HepG2 (cell line): Measurements from ENCODE around the gene HEATR1. TPM values are rescaled to one million over a fixed set of nuclear protein-coding genes. Genes with fewer than 3 reads are reported as not detected.
A peak's percentile ranks its signal among the peaks of the same experiment; 100 is the strongest.

Experiments used
- CHCHD3 ChIP-seq: sonication (generic); formaldehyde crosslinking; IDR thresholded peaks from 2 replicates; pipeline ENCODE4 v1.8.0; 2022; ENCODE audit warnings: mild to moderate bottlenecking, missing genetic modification reagents, moderate library complexity
- DPF2 ChIP-seq: sonication (generic); formaldehyde crosslinking; IDR thresholded peaks from 2 replicates; pipeline ENCODE4 v1.4.0; 2020; ENCODE audit warnings: mild to moderate bottlenecking, low read depth, missing genetic modification reagents, borderline replicate concordance
- EED ChIP-seq: sonication (generic); formaldehyde crosslinking; IDR thresholded peaks from 2 replicates; pipeline ENCODE4 v1.5.0; 2020; ENCODE audit warnings: mild to moderate bottlenecking, missing genetic modification reagents
- ESRRA ChIP-seq: sonication (generic); formaldehyde crosslinking; IDR thresholded peaks from 2 replicates; pipeline ENCODE4 v1.5.1; 2020; ENCODE audit warnings: mild to moderate bottlenecking, low read depth, missing genetic modification reagents
- ISX ChIP-seq: sonication (generic); formaldehyde crosslinking; conservative IDR thresholded peaks from 2 replicates; pipeline ENCODE4 v1.5.0; 2020; ENCODE audit warnings: missing genetic modification reagents
- JUND ChIP-seq: sonication (generic); formaldehyde crosslinking; IDR thresholded peaks from 2 replicates; pipeline ENCODE4 v1.8.0; 2022; ENCODE audit warnings: mild to moderate bottlenecking, missing genetic modification reagents
- KLF11 ChIP-seq: IDR thresholded peaks from 2 replicates; pipeline ENCODE4 v1.6.1; 2016; ENCODE audit warnings: missing compliant biosample characterization
- NR2F6 ChIP-seq, 2 experiments: IDR thresholded peaks; 2 replicates each; pipeline ENCODE4 v1.6.1; 2016; ENCODE audit warnings: antibody characterized with exemption in 1 of 2, mild to moderate bottlenecking in 1 of 2
- PHF20 ChIP-seq: sonication (generic); formaldehyde crosslinking; IDR thresholded peaks from 2 replicates; pipeline ENCODE4 v1.5.0; 2020; ENCODE audit warnings: mild to moderate bottlenecking, missing genetic modification reagents
- SMARCC2 ChIP-seq: fragments of 450-650 bp; IDR thresholded peaks from 2 replicates; pipeline ENCODE4 v1.6.1; 2017; ENCODE audit warnings: antibody characterized with exemption, mild to moderate bottlenecking
- ZFP36 ChIP-seq: fragments of 150-350 bp; IDR thresholded peaks from 2 replicates; pipeline ENCODE4 v1.6.1; 2018; ENCODE audit warnings: borderline replicate concordance, low read length, low read depth; ENCODE audit not compliant: partially characterized antibody
- ZNF260 ChIP-seq: sonication (generic); formaldehyde crosslinking; IDR thresholded peaks from 2 replicates; pipeline ENCODE4 v1.4.0; 2020; ENCODE audit warnings: missing genetic modification reagents, low read depth, mild to moderate bottlenecking, borderline replicate concordance
- ZNF33B ChIP-seq: sonication (generic); formaldehyde crosslinking; IDR thresholded peaks from 2 replicates; pipeline ENCODE4 v1.5.1; 2020; ENCODE audit warnings: mild to moderate bottlenecking, missing genetic modification reagents
- ZNF556 ChIP-seq: sonication (generic); formaldehyde crosslinking; IDR thresholded peaks from 2 replicates; pipeline ENCODE4 v1.4.0; 2020; ENCODE audit warnings: mild to moderate bottlenecking, missing genetic modification reagents, borderline replicate concordance
- ZNF672 ChIP-seq: sonication (generic); formaldehyde crosslinking; IDR thresholded peaks from 2 replicates; pipeline ENCODE4 v1.8.1; 2022; ENCODE audit warnings: missing genetic modification reagents
- ZNF839 ChIP-seq: sonication (generic); formaldehyde crosslinking; IDR thresholded peaks from 2 replicates; pipeline ENCODE4 v1.4.0; 2020; ENCODE audit warnings: missing genetic modification reagents, mild to moderate bottlenecking, borderline replicate concordance
- ZSCAN25 ChIP-seq: sonication (generic); formaldehyde crosslinking; IDR thresholded peaks from 2 replicates; pipeline ENCODE4 v1.8.0; 2022; ENCODE audit warnings: mild to moderate bottlenecking, missing genetic modification reagents
- polyA plus RNA-seq, 8 experiments: library from polyadenylated mRNA; depleted of rRNA in 3 of 8; stranded (reverse) in 7 of 8; unstranded in 1 of 8; fragments of >200 nt; fragmentation: Illumina TruSeq in 4 of 8; extraction: Trizol in 4 of 8; gene quantifications; 2 replicates each; pipeline versions ENCODE4 v1.2.1 to v1.2.3, GENCODE V29; 2011 to 2016; ENCODE audit warnings: low read depth in 4 of 8, missing spikeins in 1 of 8, mixed read lengths in 1 of 8; ENCODE audit not compliant: insufficient read depth in 1 of 8
- total RNA-seq, 5 experiments: library from RNA; depleted of rRNA; stranded (reverse); fragments of >200 nt; fragmentation: Illumina TruSeq; extraction: Trizol; gene quantifications; 2 replicates each; pipeline ENCODE4 v1.2.3, GENCODE V29; 2016; ENCODE audit warnings: low read depth in 1 of 5
- TF ChIP-seq, protein P1 (sequence below): sonication (generic); formaldehyde crosslinking; IDR thresholded peaks from 2 replicates; pipeline ENCODE4 v1.5.0; 2020; ENCODE audit warnings: mild to moderate bottlenecking, missing genetic modification reagents
- TF ChIP-seq, protein P2 (sequence below): sonication (generic); formaldehyde crosslinking; IDR thresholded peaks from 2 replicates; pipeline ENCODE4 v1.9.0; 2021; ENCODE audit warnings: missing genetic modification reagents, mild to moderate bottlenecking, borderline replicate concordance
- TF ChIP-seq, protein P3 (sequence below): sonication (generic); formaldehyde crosslinking; IDR thresholded peaks from 2 replicates; pipeline ENCODE4; 2020; ENCODE audit warnings: missing genetic modification reagents, mild to moderate bottlenecking, borderline replicate concordance
- TF ChIP-seq, protein P4 (sequence below): sonication (generic); formaldehyde crosslinking; IDR thresholded peaks from 2 replicates; pipeline ENCODE4 v1.8.1; 2023; ENCODE audit warnings: mild to moderate bottlenecking, moderate library complexity, missing genetic modification reagents

Gene HEATR1
- total and polyA plus RNA-seq, 2 of the 13 experiments (the other 11 are each of a cell fraction or from before 2014, with no cell fraction given): 10.2 to 45.8 TPM

DNA sequence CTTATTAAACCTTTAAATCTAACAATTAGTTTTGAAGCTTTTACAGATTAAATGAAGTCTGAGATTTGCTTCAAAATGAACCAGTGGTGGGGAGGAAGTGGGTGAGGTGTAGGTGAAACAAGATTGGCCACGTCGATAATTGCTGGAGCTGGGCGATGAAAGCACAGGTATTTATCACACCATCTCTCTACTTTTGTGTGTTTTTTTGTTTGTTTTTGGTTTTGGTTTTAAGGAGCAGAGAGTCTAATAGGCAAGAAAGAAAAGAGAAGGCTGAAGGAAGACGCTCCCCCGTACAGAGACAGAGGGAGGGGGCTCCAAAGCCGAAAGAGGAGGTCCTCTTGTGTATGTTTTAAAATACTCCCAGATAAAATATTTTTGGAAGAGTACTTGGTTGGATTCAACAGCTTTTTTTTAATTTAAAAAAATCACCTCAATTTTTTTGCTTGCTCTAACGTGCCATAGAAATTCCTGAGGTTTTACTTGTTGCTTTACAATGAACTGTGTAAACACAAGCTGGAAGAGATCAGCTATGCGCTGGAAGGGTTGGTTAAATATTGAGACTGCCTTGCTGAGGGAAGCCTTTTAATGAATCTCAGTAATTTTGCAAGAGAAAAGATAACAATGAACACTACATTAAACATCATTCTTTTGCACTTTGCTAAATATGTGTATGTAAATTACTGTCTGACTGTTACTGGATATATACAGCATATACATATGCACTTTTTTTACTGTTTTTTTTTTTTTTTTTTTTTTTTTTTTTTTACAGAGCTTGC lies 87.2 kb downstream of the HEATR1 start (continued):
- TF ChIP-seq, protein P1, sequence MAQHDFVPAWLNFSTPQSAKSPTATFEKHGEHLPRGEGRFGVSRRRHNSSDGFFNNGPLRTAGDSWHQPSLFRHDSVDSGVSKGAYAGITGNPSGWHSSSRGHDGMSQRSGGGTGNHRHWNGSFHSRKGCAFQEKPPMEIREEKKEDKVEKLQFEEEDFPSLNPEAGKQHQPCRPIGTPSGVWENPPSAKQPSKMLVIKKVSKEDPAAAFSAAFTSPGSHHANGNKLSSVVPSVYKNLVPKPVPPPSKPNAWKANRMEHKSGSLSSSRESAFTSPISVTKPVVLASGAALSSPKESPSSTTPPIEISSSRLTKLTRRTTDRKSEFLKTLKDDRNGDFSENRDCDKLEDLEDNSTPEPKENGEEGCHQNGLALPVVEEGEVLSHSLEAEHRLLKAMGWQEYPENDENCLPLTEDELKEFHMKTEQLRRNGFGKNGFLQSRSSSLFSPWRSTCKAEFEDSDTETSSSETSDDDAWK (CRISPR knock-in tag): no peak
- TF ChIP-seq DPF2 (no peak), ZNF839 (CRISPR knock-in tag) (no peak), ZNF260 (CRISPR knock-in tag) (no peak), ZSCAN25 (CRISPR knock-in tag) (no peak), ISX (CRISPR knock-in tag) (no peak), ZNF33B (CRISPR knock-in tag) (no peak), ZFP36 (no peak), KLF11 (CRISPR knock-in tag) (no peak), CHCHD3 (CRISPR knock-in tag) (no peak), JUND (no peak), ZNF556 (CRISPR knock-in tag) (no peak), ZNF672 (no peak), EED (CRISPR knock-in tag) (no peak), PHF20 (CRISPR knock-in tag) (no peak), ESRRA (CRISPR knock-in tag) (no peak), NR2F6 (IDR thresholded peaks at IDR 0.05) (peak; percentile 10; the same call in 1 of the 2 replicates), NR2F6 (CRISPR knock-in tag; IDR thresholded peaks at IDR 0.05) (peak; percentile 38; the same call in 1 of the 2 replicates), SMARCC2 (no peak)
- TF ChIP-seq, protein P2, sequence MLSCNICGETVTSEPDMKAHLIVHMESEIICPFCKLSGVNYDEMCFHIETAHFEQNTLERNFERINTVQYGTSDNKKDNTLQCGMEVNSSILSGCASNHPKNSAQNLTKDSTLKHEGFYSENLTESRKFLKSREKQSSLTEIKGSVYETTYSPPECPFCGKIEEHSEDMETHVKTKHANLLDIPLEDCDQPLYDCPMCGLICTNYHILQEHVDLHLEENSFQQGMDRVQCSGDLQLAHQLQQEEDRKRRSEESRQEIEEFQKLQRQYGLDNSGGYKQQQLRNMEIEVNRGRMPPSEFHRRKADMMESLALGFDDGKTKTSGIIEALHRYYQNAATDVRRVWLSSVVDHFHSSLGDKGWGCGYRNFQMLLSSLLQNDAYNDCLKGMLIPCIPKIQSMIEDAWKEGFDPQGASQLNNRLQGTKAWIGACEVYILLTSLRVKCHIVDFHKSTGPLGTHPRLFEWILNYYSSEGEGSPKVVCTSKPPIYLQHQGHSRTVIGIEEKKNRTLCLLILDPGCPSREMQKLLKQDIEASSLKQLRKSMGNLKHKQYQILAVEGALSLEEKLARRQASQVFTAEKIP (CRISPR knock-in tag): no peak
- TF ChIP-seq, protein P3, sequence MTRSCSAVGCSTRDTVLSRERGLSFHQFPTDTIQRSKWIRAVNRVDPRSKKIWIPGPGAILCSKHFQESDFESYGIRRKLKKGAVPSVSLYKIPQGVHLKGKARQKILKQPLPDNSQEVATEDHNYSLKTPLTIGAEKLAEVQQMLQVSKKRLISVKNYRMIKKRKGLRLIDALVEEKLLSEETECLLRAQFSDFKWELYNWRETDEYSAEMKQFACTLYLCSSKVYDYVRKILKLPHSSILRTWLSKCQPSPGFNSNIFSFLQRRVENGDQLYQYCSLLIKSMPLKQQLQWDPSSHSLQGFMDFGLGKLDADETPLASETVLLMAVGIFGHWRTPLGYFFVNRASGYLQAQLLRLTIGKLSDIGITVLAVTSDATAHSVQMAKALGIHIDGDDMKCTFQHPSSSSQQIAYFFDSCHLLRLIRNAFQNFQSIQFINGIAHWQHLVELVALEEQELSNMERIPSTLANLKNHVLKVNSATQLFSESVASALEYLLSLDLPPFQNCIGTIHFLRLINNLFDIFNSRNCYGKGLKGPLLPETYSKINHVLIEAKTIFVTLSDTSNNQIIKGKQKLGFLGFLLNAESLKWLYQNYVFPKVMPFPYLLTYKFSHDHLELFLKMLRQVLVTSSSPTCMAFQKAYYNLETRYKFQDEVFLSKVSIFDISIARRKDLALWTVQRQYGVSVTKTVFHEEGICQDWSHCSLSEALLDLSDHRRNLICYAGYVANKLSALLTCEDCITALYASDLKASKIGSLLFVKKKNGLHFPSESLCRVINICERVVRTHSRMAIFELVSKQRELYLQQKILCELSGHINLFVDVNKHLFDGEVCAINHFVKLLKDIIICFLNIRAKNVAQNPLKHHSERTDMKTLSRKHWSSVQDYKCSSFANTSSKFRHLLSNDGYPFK (CRISPR knock-in tag): no peak
- TF ChIP-seq, protein P4, sequence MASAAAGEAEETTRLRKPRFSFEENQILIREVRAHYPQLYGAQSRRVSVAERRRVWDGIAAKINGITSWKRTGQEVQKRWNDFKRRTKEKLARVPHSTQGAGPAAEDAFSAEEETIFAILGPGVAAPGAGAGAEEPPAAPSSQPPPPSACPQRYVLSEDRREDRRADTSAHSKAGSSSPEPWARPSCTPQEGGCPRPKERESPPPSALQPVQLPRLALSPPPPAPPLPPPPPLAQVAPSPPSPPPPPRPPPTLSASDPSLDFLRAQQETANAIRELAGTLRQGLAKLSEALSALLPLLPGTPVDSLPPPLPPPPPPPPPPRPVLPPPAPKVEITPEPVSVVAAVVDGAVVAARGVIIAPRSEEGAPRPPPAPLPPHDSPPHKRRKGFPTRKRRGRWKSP (CRISPR knock-in tag): no peak
